Panc1 (cell line): Measurements from ENCODE around the gene DCAF15. TPM values are rescaled to one million over a fixed set of nuclear protein-coding genes. Genes with fewer than 3 reads are reported as not detected.

Experiments
- ATAC-seq: fragments of 200-7000 bp; cut with Tn5 transposase; 2 replicates; pipeline ENCODE4 v1.9.1; 2020; ENCODE audit warnings: mild to moderate bottlenecking, moderate library complexity
- BruUV-seq: library from RNA; stranded (reverse); fragments of 400-500 nt; replicated peaks from 2 replicates; lab custom pipeline; 2021; lab: Mats Ljungman, UMichigan
- CTCF ChIA-PET: fragments of 300-600 bp; sonication (Branson Sonifier 250); formaldehyde crosslinking; loops from one replicate; lab custom pipeline; 2022; ENCODE audit warnings: antibody characterized with exemption; lab: Charles Lee
- POLR2A ChIA-PET: fragments of 300-600 bp; sonication (Branson Sonifier 250); formaldehyde crosslinking; loops from one replicate; lab custom pipeline; 2022; ENCODE audit warnings: antibody characterized with exemption; lab: Charles Lee
- DNase-seq: peaks from one replicate; pipeline ENCODE4 v3.0.0-alpha.2; 2010; ENCODE audit warnings: low read depth, low spot score
- H3K27ac ChIP-seq: 2 replicates; pipeline ENCODE4 v1.5.1; 2011; ENCODE audit warnings: mild to moderate bottlenecking, low read length, inconsistent platforms
- H3K27me3 ChIP-seq: fragments of 200-500 bp; sonication (Bioruptor generic); 2 replicates; pipeline ENCODE4 v1.6.0; 2014; ENCODE audit warnings: low read length, inconsistent platforms; ENCODE audit not compliant: control insufficient read depth, insufficient read depth
- H3K36me3 ChIP-seq: fragments of 200-500 bp; sonication (Bioruptor generic); 2 replicates; pipeline ENCODE4 v1.5.1; 2014; ENCODE audit warnings: inconsistent platforms, mild to moderate bottlenecking, low read length, moderate library complexity; ENCODE audit not compliant: control insufficient read depth, insufficient read depth
- H3K4me1 ChIP-seq: 2 replicates; pipeline ENCODE4 v1.5.1; 2011; ENCODE audit warnings: inconsistent platforms, mild to moderate bottlenecking, low read length, moderate library complexity; ENCODE audit not compliant: control insufficient read depth, insufficient read depth
- H3K4me3 ChIP-seq, 2 experiments: 2 replicates each; pipeline ENCODE4 v1.5.1; 2011 to 2012; ENCODE audit warnings: low read depth in 2 of 2, low read length in 2 of 2, mild to moderate bottlenecking in 2 of 2, inconsistent platforms in 1 of 2, moderate library complexity in 1 of 2
- H3K9me3 ChIP-seq: fragments of 200-500 bp; sonication (Bioruptor generic); 2 replicates; pipeline ENCODE4 v1.5.1; 2014; ENCODE audit warnings: low read depth, mild to moderate bottlenecking, inconsistent platforms, low read length, moderate library complexity; ENCODE audit not compliant: control insufficient read depth, insufficient read depth
- CTCF ChIP-seq: fragments of 450-650 bp; IDR thresholded peaks from 2 replicates; pipeline ENCODE4 v1.5.1; 2017; ENCODE audit warnings: mild to moderate bottlenecking
- POLR2AphosphoS5 ChIP-seq: IDR thresholded peaks from 2 replicates; pipeline ENCODE4 v1.6.1; 2012; ENCODE audit warnings: mild to moderate bottlenecking, low read depth, low read length, moderate library complexity
- REST ChIP-seq, 2 experiments: IDR thresholded peaks; 2 replicates each; pipeline ENCODE4 v1.6.1; 2011 to 2012; ENCODE audit warnings: low read depth in 2 of 2, control low read depth in 1 of 2, low read length in 1 of 2, mild to moderate bottlenecking in 1 of 2, moderate library complexity in 1 of 2; ENCODE audit not compliant: insufficient read depth in 1 of 2
- SIN3A ChIP-seq: IDR thresholded peaks from 2 replicates; pipeline ENCODE4 v1.6.1; 2012; ENCODE audit warnings: low read depth, mild to moderate bottlenecking, low read length, moderate library complexity, borderline replicate concordance; ENCODE audit not compliant: insufficient read depth
- TCF7L2 ChIP-seq: IDR thresholded peaks from 2 replicates; pipeline ENCODE4 v1.6.1; 2011; ENCODE audit warnings: mild to moderate bottlenecking, low read depth, low read length, inconsistent platforms
- in situ Hi-C: cut with HindIII; loops from 2 replicates; pipeline ENCODE4 v1.10.0; 2016; ENCODE audit warnings: low sequenced_read_pairs, low pct_unique_long_range_greater_than_20kb
- intact Hi-C: fragments of 100-400 bp; cut with micrococcal nuclease; formaldehyde crosslinking; loops from one replicate; pipeline ENCODE4 v1.10.0; 2022; ENCODE audit not compliant: unreplicated experiment
- total RNA-seq: library from RNA; stranded (reverse); gene quantifications from one replicate; pipeline ENCODE4 v1.2.1, GENCODE V29; 2021; ENCODE audit not compliant: unreplicated experiment

The DCAF15 gene
- total RNA-seq, 1 experiment from 2014 or later: 38.8 TPM

GRCh38 chr19:13959962-13960862, 7.9 kb downstream of the DCAF15 start:
- H3K9me3 ChIP-seq: no peaks in the 10 kb centered on the region
- no peak overlapping the region for H3K27ac ChIP-seq
- intact Hi-C loops: no loop called here
- DNase-seq: no peak
- H3K4me3 ChIP-seq: no peak overlapping the region
- in situ Hi-C loops: no loop called here
- no TSS peak for BruUV-seq
- peak; percentile 52 for ATAC-seq
- TF ChIP-seq SIN3A (no peak), CTCF (peak; percentile 29; the same call in 1 of the 2 replicates)
- ChIA-PET POLR2A (no interaction called here), CTCF (no interaction called here)
- H3K4me1 ChIP-seq: no peaks in the 10 kb centered on the region
- no peaks in the 10 kb centered on the region for H3K27me3 ChIP-seq
- H3K36me3 ChIP-seq: no peaks in the 10 kb centered on the region

- DNase-seq: no peak
- Histone ChIP-seq H3K27ac (no peak overlapping the region), H3K4me1 (no peaks in the 10 kb centered on the region), H3K27me3 (no peaks in the 10 kb centered on the region), H3K4me3 (no peak overlapping the region), H3K36me3 (no peaks in the 10 kb centered on the region), H3K9me3 (no peaks in the 10 kb centered on the region)
- intact Hi-C loops (no loop called here), in situ Hi-C loops (no loop called here)
- CTCF ChIA-PET: no interaction called here
- ATAC-seq: peak; percentile 10; the same call in 1 of the 2 replicates
- no TSS peak for BruUV-seq
- POLR2A ChIA-PET: no interaction called here
- no peak; the same call in 1 of the 2 replicates for TF ChIP-seq POLR2AphosphoS5
- TF ChIP-seq CTCF: no peak
- no peak for TF ChIP-seq TCF7L2
- TF ChIP-seq REST (IDR thresholded peaks at IDR 0.05; ENCODE audit: insufficient read depth in 1 of 2, low read depth in 2 of 2, low read length in 1 of 2): no peak
- no peak for TF ChIP-seq SIN3A
Measured at GRCh38 chr19:13960863-13961784, 8.8 kb downstream of the DCAF15 start.
